Bronchial epithelial cell (primary cell): ENCODE measurements around the gene ZNF618. TPM values are rescaled to one million over a fixed set of nuclear protein-coding genes. Genes with fewer than 3 reads are reported as not detected.

Experiments used
- DNase-seq: peaks from one replicate; pipeline ENCODE4 v3.0.0-alpha.2; 2010; ENCODE audit warnings: low read depth
- FAIRE-seq: peaks from 2 replicates; lab custom pipeline; 2011; peaks lifted over from hg19 to GRCh38; lab: Jason Lieb, UNC
- H3K27me3 ChIP-seq: 2 replicates; pipeline ENCODE4 v1.5.1; 2011; ENCODE audit warnings: low read length; ENCODE audit not compliant: control insufficient read depth, insufficient read depth
- H3K36me3 ChIP-seq: 2 replicates; pipeline ENCODE4 v1.5.1; 2011; ENCODE audit warnings: low read length; ENCODE audit not compliant: control insufficient read depth, insufficient read depth
- H3K4me3 ChIP-seq: 2 replicates; pipeline ENCODE4 v1.5.1; 2011; ENCODE audit warnings: mild to moderate bottlenecking, low read depth, low read length, control low read depth
- total RNA-seq: library from RNA; depleted of rRNA; stranded (reverse); fragments of >200 nt; gene quantifications from 2 replicates; pipeline ENCODE4 v1.2.1, GENCODE V29; 2014
- TF ChIP-seq, protein P1 (sequence below): IDR thresholded peaks from 2 replicates; pipeline ENCODE4 v1.5.1; 2011; ENCODE audit warnings: mild to moderate bottlenecking, moderate library complexity, low read length, control low read depth, inconsistent platforms; ENCODE audit not compliant: insufficient read depth, severe bottlenecking

ZNF618 gene, protein sequence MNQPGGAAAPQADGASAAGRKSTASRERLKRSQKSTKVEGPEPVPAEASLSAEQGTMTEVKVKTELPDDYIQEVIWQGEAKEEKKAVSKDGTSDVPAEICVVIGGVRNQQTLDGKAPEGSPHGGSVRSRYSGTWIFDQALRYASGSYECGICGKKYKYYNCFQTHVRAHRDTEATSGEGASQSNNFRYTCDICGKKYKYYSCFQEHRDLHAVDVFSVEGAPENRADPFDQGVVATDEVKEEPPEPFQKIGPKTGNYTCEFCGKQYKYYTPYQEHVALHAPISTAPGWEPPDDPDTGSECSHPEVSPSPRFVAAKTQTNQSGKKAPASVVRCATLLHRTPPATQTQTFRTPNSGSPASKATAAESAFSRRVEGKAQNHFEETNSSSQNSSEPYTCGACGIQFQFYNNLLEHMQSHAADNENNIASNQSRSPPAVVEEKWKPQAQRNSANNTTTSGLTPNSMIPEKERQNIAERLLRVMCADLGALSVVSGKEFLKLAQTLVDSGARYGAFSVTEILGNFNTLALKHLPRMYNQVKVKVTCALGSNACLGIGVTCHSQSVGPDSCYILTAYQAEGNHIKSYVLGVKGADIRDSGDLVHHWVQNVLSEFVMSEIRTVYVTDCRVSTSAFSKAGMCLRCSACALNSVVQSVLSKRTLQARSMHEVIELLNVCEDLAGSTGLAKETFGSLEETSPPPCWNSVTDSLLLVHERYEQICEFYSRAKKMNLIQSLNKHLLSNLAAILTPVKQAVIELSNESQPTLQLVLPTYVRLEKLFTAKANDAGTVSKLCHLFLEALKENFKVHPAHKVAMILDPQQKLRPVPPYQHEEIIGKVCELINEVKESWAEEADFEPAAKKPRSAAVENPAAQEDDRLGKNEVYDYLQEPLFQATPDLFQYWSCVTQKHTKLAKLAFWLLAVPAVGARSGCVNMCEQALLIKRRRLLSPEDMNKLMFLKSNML
- total RNA-seq: 1.3 and 1.6 TPM in 2 replicates

DNA sequence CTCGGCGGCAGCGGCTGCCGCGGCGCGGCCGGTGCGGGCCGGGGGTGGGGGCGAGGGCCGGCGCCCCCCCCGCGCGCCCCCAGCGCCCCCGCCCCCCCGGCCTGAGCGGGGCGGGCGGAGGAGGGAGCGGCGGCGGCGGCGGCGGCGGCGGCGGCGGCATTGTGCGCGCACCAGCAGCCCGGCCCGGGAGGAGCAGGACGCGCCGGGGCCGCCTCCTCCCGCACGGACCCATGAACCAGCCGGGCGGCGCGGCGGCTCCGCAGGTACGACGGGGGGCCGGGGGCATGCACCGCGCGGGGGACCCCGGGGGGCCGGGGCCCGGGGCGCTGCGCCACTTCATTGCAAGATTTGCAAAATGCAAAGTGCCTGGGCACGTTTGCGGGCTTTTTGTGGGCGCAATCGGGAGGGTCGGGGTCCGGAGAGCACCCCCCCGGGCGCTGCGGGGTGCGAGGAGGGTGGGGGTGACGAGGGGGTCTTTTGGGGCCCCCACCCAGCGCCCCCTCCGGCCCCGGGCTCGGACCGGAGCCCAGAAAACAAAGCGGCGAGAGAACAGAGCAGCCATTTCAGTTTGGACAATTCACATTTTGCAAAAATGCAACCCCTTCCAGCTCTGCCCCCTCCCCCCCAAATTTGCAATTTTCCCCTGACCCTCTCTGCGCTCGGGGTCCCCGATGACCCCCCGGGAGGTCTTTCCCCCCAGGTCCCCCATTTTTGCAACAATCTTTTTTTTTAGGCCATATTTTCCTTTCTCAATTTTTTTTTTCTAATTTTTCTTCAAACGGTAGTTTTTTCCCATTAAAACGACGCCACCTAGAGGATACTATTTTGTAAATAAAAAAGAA lies at the start of gene ZNF618:
ZNF618 (plus strand) TSS at position 159 of the 842 bp plus-strand sequence; CDS start at position 231, 72 bp downstream.
- Histone ChIP-seq H3K36me3 (no peaks in the 10 kb centered on the region), H3K27me3 (no peaks in the 10 kb centered on the region), H3K4me3 (peak within 1 kb of the TSS; percentile 79)
- TF ChIP-seq, protein P1, sequence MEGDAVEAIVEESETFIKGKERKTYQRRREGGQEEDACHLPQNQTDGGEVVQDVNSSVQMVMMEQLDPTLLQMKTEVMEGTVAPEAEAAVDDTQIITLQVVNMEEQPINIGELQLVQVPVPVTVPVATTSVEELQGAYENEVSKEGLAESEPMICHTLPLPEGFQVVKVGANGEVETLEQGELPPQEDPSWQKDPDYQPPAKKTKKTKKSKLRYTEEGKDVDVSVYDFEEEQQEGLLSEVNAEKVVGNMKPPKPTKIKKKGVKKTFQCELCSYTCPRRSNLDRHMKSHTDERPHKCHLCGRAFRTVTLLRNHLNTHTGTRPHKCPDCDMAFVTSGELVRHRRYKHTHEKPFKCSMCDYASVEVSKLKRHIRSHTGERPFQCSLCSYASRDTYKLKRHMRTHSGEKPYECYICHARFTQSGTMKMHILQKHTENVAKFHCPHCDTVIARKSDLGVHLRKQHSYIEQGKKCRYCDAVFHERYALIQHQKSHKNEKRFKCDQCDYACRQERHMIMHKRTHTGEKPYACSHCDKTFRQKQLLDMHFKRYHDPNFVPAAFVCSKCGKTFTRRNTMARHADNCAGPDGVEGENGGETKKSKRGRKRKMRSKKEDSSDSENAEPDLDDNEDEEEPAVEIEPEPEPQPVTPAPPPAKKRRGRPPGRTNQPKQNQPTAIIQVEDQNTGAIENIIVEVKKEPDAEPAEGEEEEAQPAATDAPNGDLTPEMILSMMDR: peak; percentile 1
- FAIRE-seq (no peak), DNase-seq (peak; percentile 30)

DNA sequence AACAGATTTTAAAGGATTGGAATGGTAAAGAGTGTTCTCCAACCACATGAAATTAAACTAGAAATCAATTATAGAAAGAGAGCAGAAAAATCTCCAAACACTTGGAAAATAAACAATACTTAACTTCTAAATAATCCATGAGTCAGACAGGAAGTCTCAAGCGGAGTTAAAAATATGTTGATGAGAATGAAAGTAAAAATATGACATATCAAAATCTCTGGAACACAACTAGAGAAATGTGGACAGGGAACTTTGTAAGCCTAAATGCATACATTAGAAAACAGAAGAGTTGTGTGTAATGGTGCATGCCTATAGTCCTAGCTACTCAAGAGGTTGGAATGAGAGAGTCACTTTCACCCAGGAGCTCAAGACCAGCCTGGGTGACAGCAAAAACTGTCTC lies 47.9 kb upstream of the ZNF618 start:
- FAIRE-seq: no peak
- peak; percentile 13 for DNase-seq

DNA sequence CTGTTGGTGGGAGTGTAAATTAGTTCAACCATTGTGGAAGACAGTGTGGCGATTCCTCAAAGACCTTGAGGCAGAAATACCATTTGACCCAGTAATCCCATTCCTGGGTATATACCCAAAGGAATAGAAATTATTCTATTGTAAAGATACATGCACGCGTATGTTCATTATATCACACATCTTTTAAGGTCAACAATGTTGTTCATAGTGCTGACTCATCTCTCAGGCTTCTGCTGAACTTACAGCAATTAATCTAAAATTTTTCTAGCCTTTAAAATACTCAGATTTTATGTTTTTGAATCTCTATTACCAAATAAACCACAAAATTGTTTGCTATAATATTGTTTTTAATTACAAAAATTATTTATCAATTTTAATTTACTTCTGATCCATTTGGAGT lies 38.8 kb upstream of the ZNF618 start:
- no peaks in the 10 kb centered on the region for H3K36me3 ChIP-seq
- no peaks in the 10 kb centered on the region for H3K27me3 ChIP-seq
- FAIRE-seq (no peak), DNase-seq (no peak)
- H3K4me3 ChIP-seq: no peak overlapping the region
- TF ChIP-seq, protein P1: no peak

More for the DNA sequence above, 47.9 kb upstream of the ZNF618 start:
- Histone ChIP-seq H3K4me3 (no peak overlapping the region), H3K36me3 (no peaks in the 10 kb centered on the region), H3K27me3 (no peaks in the 10 kb centered on the region)
- TF ChIP-seq, protein P1: no peak

DNA sequence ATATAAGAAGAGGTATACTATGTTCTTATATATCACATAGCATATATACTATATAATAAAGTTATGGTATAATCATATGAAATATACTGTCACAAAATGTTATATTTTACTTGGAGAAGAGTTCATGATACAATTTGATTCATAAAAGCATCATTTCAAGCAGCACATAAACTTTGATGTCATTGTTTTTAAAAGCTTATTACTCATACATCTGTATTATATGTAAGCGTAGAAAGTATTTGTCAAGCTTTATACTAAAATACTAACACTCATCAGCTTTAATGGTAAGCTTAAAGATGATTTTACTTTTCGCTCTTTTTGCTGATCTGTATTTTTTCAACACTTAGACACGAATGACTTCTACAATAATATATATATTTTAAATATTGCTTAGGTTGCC lies 34.0 kb upstream of the ZNF618 start:
- no peak for DNase-seq
- Histone ChIP-seq H3K36me3 (no peaks in the 10 kb centered on the region), H3K4me3 (no peak overlapping the region), H3K27me3 (no peaks in the 10 kb centered on the region)
- TF ChIP-seq, protein P1: no peak
- FAIRE-seq: no peak

DNA sequence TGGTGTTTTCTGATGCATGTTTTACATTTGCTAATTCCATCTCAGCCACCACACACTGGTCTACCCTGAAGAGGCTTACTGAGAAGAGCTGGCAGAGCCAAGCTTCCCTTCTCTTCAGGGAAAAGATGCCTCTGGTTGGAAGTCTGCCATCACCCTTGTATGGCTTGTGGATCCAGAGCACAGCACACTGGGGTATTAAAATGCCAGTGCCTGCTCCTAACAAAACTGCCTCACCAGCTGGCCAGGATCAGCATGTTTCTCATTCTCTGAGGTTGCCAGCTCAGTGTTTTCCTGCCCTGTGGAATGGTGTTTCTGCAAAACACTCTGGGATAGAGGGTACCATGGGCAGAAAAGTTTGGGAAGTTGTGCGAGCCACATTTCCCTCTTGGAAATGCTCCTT lies 31.6 kb upstream of the ZNF618 start:
- no peak overlapping the region for H3K4me3 ChIP-seq
- FAIRE-seq: no peak
- no peak for DNase-seq
- TF ChIP-seq, protein P1: no peak
- H3K27me3 ChIP-seq: no peaks in the 10 kb centered on the region
- H3K36me3 ChIP-seq: no peaks in the 10 kb centered on the region
